GM21723 (cell line): ENCODE measurements around the gene SLC43A2.
"Not testable (repeated sequence)": the region's sequence is repeated elsewhere in the genome, so short reads cannot be mapped to it uniquely, and the experiment has no call there.

Experiments
- ATAC-seq: cut with Tn5 transposase; IDR thresholded peaks from one replicate; pipeline ENCODE4 v1.9.1; 2021; ENCODE audit warnings: mild to moderate bottlenecking, moderate library complexity; ENCODE audit not compliant: unreplicated experiment

The SLC43A2 gene

DNA sequence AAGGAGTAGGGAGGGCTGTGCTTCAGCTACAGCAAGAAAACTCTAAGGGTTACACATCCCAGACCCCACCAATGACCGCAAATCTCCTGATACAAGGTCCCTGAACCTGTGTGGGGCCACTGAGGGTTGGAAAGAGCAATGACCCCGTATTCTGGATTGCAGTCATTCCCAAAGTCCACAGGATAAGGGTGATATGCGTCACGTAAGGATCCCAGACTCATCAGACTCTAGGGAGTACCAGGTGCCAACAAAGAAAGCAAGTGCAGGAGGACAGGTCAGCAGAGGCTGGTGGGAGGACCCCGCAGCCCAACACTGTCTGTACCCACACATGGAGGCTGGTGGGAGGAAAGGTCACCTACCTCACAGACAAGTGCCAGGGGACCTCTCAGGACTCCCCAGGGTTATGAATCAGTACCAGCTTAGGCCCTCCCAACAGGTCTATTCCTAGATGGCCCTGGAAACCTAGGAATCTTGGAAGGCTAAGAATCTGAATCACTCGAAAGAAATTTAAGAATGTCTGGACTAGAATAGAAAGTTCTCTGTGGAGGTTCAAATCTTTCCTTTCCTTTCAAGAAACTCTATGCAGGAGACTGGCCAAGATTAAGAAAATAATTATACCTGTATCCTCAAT is 82.2 kb downstream of the SLC43A2 start:
- ATAC-seq: no peak

GRCh38 chr17:1545618-1546017 is 83.0 kb downstream of the SLC43A2 start:
- no peak for ATAC-seq

DNA sequence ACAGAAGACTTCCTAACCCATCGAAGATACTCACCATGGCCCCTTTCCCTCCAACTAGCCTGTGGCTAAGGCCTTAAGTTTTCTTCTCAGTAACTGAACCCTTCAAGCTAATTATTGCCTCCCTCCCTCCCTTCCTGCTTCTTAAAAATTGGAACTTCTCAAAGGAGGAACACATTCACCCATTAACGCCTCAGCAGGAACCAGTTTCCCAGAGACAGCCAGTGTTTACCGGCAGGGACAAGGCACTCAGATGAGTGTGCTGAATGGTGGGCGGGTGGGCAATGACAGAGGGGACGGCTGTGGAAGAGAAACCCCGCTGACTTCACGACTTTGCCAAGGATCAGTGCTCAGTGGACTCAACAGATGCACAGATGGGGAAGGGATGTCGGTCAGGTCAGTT is 86.3 kb downstream of the SLC43A2 start:
- no peak for ATAC-seq

- no peak for ATAC-seq
Measured at GRCh38 chr17:1541367-1541904, 87.2 kb downstream of the SLC43A2 start.

- ATAC-seq: no peak
Measured at GRCh38 chr17:1539811-1540210, 88.8 kb downstream of the SLC43A2 start.

- no peak for ATAC-seq
Measured at GRCh38 chr17:1535737-1536136, 92.9 kb downstream of the SLC43A2 start.

DNA sequence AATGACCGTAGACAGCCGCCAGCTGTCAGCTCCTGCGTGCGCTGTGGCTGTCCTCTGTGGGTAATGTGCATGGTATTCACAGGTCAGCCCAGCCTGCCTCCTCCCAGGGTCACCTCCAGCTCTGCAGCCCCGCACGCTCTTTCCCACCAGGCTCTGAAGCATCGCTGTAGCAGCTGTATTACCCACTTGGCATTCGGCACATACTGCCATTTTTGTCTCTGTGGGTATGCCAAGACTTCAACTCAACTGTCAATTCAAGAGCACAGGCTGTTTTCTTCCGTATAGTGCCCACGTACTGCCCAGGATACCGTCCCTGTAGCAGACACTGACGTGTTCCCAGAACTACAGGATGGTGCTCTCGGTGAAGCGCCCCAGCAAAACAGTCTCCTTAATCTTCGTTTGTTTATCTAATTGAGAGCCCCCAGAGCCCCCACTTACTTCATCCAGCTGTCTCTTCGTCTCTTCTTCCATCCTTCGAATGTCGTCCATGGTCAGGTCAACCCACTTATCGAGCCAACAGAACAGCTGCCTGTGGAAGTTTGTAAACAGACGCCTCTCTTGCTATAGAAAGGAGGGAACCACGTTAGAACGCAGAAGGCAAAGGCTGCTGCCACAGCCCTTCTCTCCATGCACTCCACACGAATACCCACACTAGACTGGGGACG is 94.8 kb downstream of the SLC43A2 start:
- no peak for ATAC-seq

- no peak for ATAC-seq
Measured at GRCh38 chr17:1532836-1533602, 95.6 kb downstream of the SLC43A2 start.

DNA sequence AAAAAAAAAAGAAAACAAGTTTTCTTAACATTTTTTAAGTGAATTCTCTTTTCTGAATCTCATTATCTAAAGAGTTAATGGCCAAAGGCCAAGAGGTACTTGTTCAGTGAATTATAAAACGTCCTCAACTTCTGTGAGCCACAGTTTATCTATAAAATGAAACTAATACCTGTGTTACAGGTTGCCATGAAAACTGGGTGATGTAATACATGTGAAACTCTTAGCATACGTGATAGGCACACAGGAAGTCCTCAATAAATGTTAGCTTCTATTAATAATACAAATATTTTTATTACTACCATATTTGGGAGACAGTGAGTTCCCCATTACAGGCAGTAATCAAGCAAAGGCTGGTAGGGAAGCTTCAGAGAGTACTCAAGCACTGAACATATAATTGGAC is 98.8 kb downstream of the SLC43A2 start:
- ATAC-seq: no peak

- ATAC-seq: not testable (repeated sequence)
Measured at GRCh38 chr17:1526876-1527275, 101.8 kb downstream of the SLC43A2 start.

DNA sequence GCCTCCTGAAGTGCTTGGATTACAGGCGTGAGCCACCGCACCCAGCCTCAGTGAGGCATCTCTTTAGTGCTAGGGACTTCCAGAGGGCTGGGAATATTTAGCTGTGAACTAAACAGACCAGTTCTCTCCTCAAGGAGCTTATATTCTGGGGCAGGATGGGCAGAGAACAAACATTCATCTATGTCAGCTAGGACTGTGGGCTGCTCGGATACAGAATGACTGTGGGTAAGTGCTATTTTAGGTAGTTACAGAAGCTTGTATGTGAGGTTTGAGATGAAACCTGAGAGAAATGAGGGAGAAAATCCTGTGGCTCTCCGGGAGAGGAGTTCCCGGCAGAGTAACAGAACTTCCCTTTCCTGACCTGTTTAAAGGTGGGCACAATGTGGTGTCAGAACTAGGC is 106.0 kb downstream of the SLC43A2 start:
- no peak for ATAC-seq

DNA sequence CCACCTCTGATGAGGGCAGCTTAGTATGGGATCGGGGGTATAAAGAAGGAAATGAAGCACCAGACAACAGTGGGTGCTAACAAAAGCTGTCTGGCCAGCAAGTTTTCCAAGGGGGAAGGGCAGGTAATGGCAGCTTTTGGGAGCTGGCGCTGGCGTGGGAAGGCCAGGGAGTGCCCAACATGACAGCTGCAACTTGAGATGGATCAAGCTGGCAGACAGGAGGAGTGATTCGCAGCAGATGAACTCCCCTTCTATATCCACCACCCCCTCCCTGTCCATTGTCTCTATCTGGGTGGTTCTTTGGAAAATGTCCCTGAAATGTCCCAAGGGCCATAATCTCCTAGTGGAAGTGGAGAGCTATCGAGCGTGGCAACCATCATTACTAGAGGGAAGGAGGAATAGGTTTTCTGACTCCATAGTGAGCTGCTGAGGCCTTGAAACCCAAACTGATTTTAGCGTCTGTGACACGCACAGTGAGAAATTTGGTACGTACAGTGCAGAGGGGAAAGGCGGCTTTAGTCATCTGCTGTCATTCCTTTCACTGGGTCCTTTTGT is 107.5 kb downstream of the SLC43A2 start:
- ATAC-seq: no peak

- no peak for ATAC-seq
Measured at GRCh38 chr17:1519678-1520077, 109.0 kb downstream of the SLC43A2 start.
